Epithelial cell of proximal tubule (primary cell): ENCODE results near the gene NAA16. TPM values are rescaled to one million over a fixed set of nuclear protein-coding genes. Genes with fewer than 3 reads are reported as not detected.

ENCODE experiments used
- DNase-seq: peaks from one replicate; pipeline ENCODE4 v3.0.0-alpha.2; 2011; ENCODE audit warnings: low read depth
- H3K4me3 ChIP-seq: 2 replicates; pipeline ENCODE4 v1.5.1; 2011; ENCODE audit warnings: low read depth, mild to moderate bottlenecking, low read length
- CTCF ChIP-seq: conservative IDR thresholded peaks from 2 replicates; pipeline ENCODE4 v1.5.1; 2012; ENCODE audit warnings: low read depth, mild to moderate bottlenecking, low read length
- total RNA-seq: library from RNA; depleted of rRNA; stranded (reverse); fragments of >200 nt; gene quantifications from 2 replicates; pipeline ENCODE4 v1.2.3, GENCODE V29; 2015

The NAA16 gene
- total RNA-seq, 1 donor from 2014 or later: 9.6 TPM

GRCh38 chr13:41403983-41404382 lies 92.9 kb downstream of the NAA16 start:
- H3K4me3 ChIP-seq: no peak overlapping the region
- TF ChIP-seq CTCF: no peak
- DNase-seq: no peak

GRCh38 chr13:41405367-41405766 lies 94.3 kb downstream of the NAA16 start:
- TF ChIP-seq CTCF: no peak
- H3K4me3 ChIP-seq: no peak overlapping the region
- no peak for DNase-seq

GRCh38 chr13:41407380-41407779 lies 96.3 kb downstream of the NAA16 start:
- TF ChIP-seq CTCF: no peak
- no peak for DNase-seq
- H3K4me3 ChIP-seq: no peak overlapping the region

- H3K4me3 ChIP-seq: no peak overlapping the region
- TF ChIP-seq CTCF: no peak
- DNase-seq: no peak
These were observed 97.1 kb downstream of the NAA16 start for GRCh38 chr13:41408121-41408520.

- no peak for DNase-seq
- no peak for TF ChIP-seq CTCF
- no peak overlapping the region for H3K4me3 ChIP-seq
These were observed 97.7 kb downstream of the NAA16 start for GRCh38 chr13:41408746-41409145.

GRCh38 chr13:41409611-41410010 lies 98.5 kb downstream of the NAA16 start:
- no peak for TF ChIP-seq CTCF
- no peak overlapping the region for H3K4me3 ChIP-seq
- no peak for DNase-seq

- no peak for DNase-seq
- no peak for TF ChIP-seq CTCF
- H3K4me3 ChIP-seq: no peak overlapping the region
These were observed 100.0 kb downstream of the NAA16 start for GRCh38 chr13:41411060-41411459.
